PFSK-1 (cell line): ENCODE measurements around the gene LAMC3.

Experiments used
- POLR2AphosphoS5 ChIP-seq: IDR thresholded peaks from 2 replicates; pipeline ENCODE4 v1.6.1; 2012; ENCODE audit warnings: low read depth, mild to moderate bottlenecking, control low read depth, low read length, moderate library complexity
- SIN3A ChIP-seq: IDR thresholded peaks from 2 replicates; pipeline ENCODE4 v1.6.1; 2012; ENCODE audit warnings: mild to moderate bottlenecking, low read length, moderate library complexity, borderline replicate concordance; ENCODE audit not compliant: insufficient read depth
- TF ChIP-seq, protein P1 (sequence below), 2 experiments: IDR thresholded peaks; 2 replicates each; pipeline versions ENCODE4 v1.6.1 to v1.8.0; 2011 to 2012; ENCODE audit warnings: low read depth in 2 of 2, low read length in 2 of 2, control low read depth in 1 of 2, inconsistent platforms in 1 of 2, mild to moderate bottlenecking in 1 of 2, moderate library complexity in 1 of 2; ENCODE audit not compliant: insufficient read depth in 1 of 2

DNA sequence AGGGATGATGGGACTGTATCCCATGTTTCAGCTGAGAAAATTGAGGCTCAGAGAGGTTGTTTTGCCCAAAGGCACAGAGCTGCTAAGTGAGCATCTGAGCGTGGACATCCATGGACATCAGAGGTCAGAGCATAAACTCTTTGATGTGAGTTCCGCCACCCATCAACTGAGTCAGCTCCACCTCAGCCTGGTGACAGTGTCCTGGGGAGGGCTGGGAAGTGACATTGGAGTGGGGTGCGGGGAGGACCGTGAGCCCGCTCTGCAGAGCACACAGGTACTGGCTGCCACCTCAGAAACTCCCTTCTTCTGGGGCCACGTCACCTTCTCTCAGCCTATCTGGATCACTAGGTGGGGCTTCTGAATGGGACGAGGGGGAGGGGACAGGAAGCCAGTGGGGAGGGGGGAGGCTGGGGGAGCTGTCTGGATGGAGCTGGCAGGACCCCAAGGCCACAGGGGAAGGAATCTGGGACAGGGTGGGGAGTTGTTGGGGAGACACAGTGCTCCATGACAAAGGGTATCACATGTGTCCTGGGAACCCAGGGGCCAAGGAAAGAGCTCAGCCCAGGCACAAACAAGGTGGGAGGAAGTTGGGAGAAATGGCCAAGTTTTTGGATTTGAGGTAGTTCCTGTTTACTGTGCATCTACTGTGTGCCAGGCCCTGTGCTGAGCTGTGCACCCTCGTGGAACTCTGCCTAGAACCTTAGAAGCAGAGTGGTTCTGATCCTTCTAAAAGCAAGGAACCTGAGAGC, 2.5 kb downstream of the LAMC3 start:
- TF ChIP-seq, protein P1, sequence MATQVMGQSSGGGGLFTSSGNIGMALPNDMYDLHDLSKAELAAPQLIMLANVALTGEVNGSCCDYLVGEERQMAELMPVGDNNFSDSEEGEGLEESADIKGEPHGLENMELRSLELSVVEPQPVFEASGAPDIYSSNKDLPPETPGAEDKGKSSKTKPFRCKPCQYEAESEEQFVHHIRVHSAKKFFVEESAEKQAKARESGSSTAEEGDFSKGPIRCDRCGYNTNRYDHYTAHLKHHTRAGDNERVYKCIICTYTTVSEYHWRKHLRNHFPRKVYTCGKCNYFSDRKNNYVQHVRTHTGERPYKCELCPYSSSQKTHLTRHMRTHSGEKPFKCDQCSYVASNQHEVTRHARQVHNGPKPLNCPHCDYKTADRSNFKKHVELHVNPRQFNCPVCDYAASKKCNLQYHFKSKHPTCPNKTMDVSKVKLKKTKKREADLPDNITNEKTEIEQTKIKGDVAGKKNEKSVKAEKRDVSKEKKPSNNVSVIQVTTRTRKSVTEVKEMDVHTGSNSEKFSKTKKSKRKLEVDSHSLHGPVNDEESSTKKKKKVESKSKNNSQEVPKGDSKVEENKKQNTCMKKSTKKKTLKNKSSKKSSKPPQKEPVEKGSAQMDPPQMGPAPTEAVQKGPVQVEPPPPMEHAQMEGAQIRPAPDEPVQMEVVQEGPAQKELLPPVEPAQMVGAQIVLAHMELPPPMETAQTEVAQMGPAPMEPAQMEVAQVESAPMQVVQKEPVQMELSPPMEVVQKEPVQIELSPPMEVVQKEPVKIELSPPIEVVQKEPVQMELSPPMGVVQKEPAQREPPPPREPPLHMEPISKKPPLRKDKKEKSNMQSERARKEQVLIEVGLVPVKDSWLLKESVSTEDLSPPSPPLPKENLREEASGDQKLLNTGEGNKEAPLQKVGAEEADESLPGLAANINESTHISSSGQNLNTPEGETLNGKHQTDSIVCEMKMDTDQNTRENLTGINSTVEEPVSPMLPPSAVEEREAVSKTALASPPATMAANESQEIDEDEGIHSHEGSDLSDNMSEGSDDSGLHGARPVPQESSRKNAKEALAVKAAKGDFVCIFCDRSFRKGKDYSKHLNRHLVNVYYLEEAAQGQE (IDR thresholded peaks at IDR 0.05; ENCODE audit: insufficient read depth in 1 of 2, low read depth in 2 of 2, low read length in 2 of 2) = no peak
- no peak for TF ChIP-seq POLR2AphosphoS5
- TF ChIP-seq SIN3A = no peak
